Mucosa of descending colon (tissue), 3 donors: ENCODE data around the gene PARG. TPM values are rescaled to one million over a fixed set of nuclear protein-coding genes. Genes with fewer than 3 reads are reported as not detected.

Source experiments
- ATAC-seq: fragments of 200-7000 bp; cut with Tn5 transposase; one replicate; pipeline ENCODE4 v1.9.1; 2020; ENCODE audit warnings: mild to moderate bottlenecking, moderate library complexity
- DNase-seq, 3 donors: peaks; one replicate each; pipeline ENCODE4 v3.0.0-alpha.2; 2020
- H3K36me3 ChIP-seq: fragments of 200-600 bp; one replicate; pipeline ENCODE4 v1.8.0; 2021; ENCODE audit warnings: low read depth, mild to moderate bottlenecking
- H3K4me1 ChIP-seq: fragments of 200-600 bp; one replicate; pipeline ENCODE4 v1.8.0; 2021; ENCODE audit warnings: low read depth, mild to moderate bottlenecking
- H3K4me3 ChIP-seq: fragments of 200-600 bp; one replicate; pipeline ENCODE4 v1.8.0; 2021; ENCODE audit warnings: mild to moderate bottlenecking
- H3K9me3 ChIP-seq: fragments of 200-600 bp; one replicate; pipeline ENCODE4 v1.8.0; 2021; ENCODE audit warnings: mild to moderate bottlenecking
- CTCF ChIP-seq: fragments of 200-600 bp; IDR thresholded peaks from one replicate; pipeline ENCODE4 v1.8.0; 2022; ENCODE audit warnings: antibody characterized with exemption, mild to moderate bottlenecking
- intact Hi-C, 2 donors: fragments of 100-400 bp; cut with DNase I in 1 of 2; cut with micrococcal nuclease in 1 of 2; formaldehyde crosslinking; loops; one replicate each; pipeline versions ENCODE4 v1.11.0 to v1.11.1; 2022; cut with DNase I, micrococcal nuclease
- total RNA-seq, 3 donors: library from RNA; stranded (reverse); fragmentation: NEBNext Ultra II Directional in 2 of 3; extraction: Animal tissue kit (Norgen Biotek cat#: 25700) in 2 of 3; gene quantifications; one replicate each; pipeline versions ENCODE4 v1.2.1 to v1.2.4, GENCODE V29; 2021 to 2023
- donor health status: DM: no; HTN: no; CAD: no; lungs with moderate emphysema.
- donor health status: DM: no; HTN: no; CAD: no.
- donor health status: DM: no; HTN: yes; CAD: no.

The PARG gene
- total RNA-seq, 3 donors from 2014 or later, result 26.6 to 34.3 (median 31.6) TPM

GRCh38 chr10:49803988-49804387 lies 137.8 kb downstream of the PARG start:
- Histone ChIP-seq H3K4me3 (no peak overlapping the region), H3K9me3 (peaks cover 9% of the 10 kb centered on the region), H3K4me1 (no peaks in the 10 kb centered on the region), H3K36me3 (no peaks in the 10 kb centered on the region)
- intact Hi-C loops, result no loop called here
- ATAC-seq, result no peak
- TF ChIP-seq CTCF, result no peak
- no peak for DNase-seq

GRCh38 chr10:49798275-49798674 lies 143.6 kb downstream of the PARG start:
- ATAC-seq, result no peak
- no peak for DNase-seq
- no peak for TF ChIP-seq CTCF
- Histone ChIP-seq H3K36me3 (no peaks in the 10 kb centered on the region), H3K4me3 (no peak overlapping the region), H3K9me3 (no peaks in the 10 kb centered on the region), H3K4me1 (no peaks in the 10 kb centered on the region)
- intact Hi-C loops, result no loop called here

- H3K9me3 ChIP-seq, result no peaks in the 10 kb centered on the region
- H3K4me1 ChIP-seq, result no peaks in the 10 kb centered on the region
- intact Hi-C loops, result no loop called here
- no peaks in the 10 kb centered on the region for H3K36me3 ChIP-seq
- TF ChIP-seq CTCF, result no peak
- H3K4me3 ChIP-seq, result no peak overlapping the region
- ATAC-seq (no peak), DNase-seq (no peak)
Measured at GRCh38 chr10:49791100-49791499, 150.7 kb downstream of the PARG start.

GRCh38 chr10:49784681-49785080 lies 157.1 kb downstream of the PARG start:
- DNase-seq (no peak), ATAC-seq (no peak)
- intact Hi-C loops, result no loop called here
- H3K4me3 ChIP-seq, result no peak overlapping the region
- no peaks in the 10 kb centered on the region for H3K36me3 ChIP-seq
- no peak for TF ChIP-seq CTCF
- no peaks in the 10 kb centered on the region for H3K9me3 ChIP-seq
- H3K4me1 ChIP-seq, result no peaks in the 10 kb centered on the region

GRCh38 chr10:49783645-49784044 lies 158.2 kb downstream of the PARG start:
- TF ChIP-seq CTCF, result no peak
- ATAC-seq, result no peak
- intact Hi-C loops, result no loop called here
- no peaks in the 10 kb centered on the region for H3K36me3 ChIP-seq
- no peaks in the 10 kb centered on the region for H3K9me3 ChIP-seq
- no peaks in the 10 kb centered on the region for H3K4me1 ChIP-seq
- DNase-seq, result no peak
- H3K4me3 ChIP-seq, result no peak overlapping the region

- no peak for TF ChIP-seq CTCF
- intact Hi-C loops, result no loop called here
Measured at GRCh38 chr10:49781247-49781646, 160.6 kb downstream of the PARG start.

More at GRCh38 chr10:49781247-49781646, 160.6 kb downstream of the PARG start:
- Histone ChIP-seq H3K36me3 (no peaks in the 10 kb centered on the region), H3K4me3 (no peak overlapping the region), H3K9me3 (no peaks in the 10 kb centered on the region), H3K4me1 (no peaks in the 10 kb centered on the region)
- ATAC-seq, result no peak
- DNase-seq, result no peak
